AG04450 (cell line): ENCODE data around the gene DUSP5. TPM values are rescaled to one million over a fixed set of nuclear protein-coding genes. Genes with fewer than 3 reads are reported as not detected.

Experiments used
- CTCF ChIA-PET: fragments of 300-600, 350-600 bp; formaldehyde crosslinking; extraction: SDS; loops from one replicate; lab custom pipeline; 2022; ENCODE audit warnings: antibody characterized with exemption, inconsistent platforms; lab: Charles Lee
- POLR2A ChIA-PET: fragments of 350-600 bp; formaldehyde crosslinking; extraction: SDS; loops from one replicate; lab custom pipeline; 2021; ENCODE audit warnings: antibody characterized with exemption, inconsistent platforms; lab: Yijun Ruan, JAX
- DNase-seq: peaks from one replicate; pipeline ENCODE4 v3.0.0-alpha.2; 2011; ENCODE audit warnings: low read depth, low spot score
- H3K27ac ChIP-seq: one replicate; pipeline ENCODE4 v1.5.1; 2012; ENCODE audit warnings: low read depth, low read length, control low read depth
- H3K27me3 ChIP-seq: one replicate; pipeline ENCODE4 v1.6.0; 2012; ENCODE audit warnings: low read length; ENCODE audit not compliant: control insufficient read depth, insufficient read depth
- H3K4me3 ChIP-seq: 2 replicates; pipeline ENCODE4 v1.5.1; 2011; ENCODE audit warnings: mild to moderate bottlenecking, low read depth, low read length, control low read depth
- H3K9me3 ChIP-seq: 2 replicates; pipeline ENCODE4 v1.5.1; 2012; ENCODE audit warnings: low read length; ENCODE audit not compliant: control insufficient read depth, insufficient read depth
- polyA plus RNA-seq: library from polyadenylated mRNA; depleted of rRNA; stranded (reverse); fragments of >200 nt; gene quantifications from 2 replicates; pipeline ENCODE4 v1.2.3, GENCODE V29; 2011
- TF ChIP-seq, protein P1 (sequence below): IDR thresholded peaks from 2 replicates; pipeline ENCODE4 v1.5.1; 2011; ENCODE audit warnings: low read depth, low read length, control low read depth, inconsistent platforms

The DUSP5 gene
- polyA plus RNA-seq, 1 experiment: 35.7 TPM

DNA sequence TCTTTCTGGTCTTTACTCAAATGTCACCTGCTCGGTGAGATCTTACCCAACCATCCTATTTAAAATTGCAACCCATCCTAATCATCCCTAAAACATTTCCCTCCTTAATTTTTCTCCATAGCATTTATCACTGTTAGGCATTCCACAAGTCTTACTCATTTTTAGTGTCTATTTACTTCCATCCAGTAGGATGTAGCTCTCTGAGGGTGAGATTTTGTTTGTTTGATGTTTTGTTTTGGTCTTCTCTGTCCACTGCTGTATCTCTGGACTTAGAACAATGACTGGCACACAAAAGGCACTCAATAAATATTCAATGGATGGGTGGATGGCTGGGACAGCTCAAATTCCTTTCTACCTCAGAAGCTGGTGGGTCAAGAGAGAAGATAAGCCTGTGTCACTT lies 15.8 kb upstream of the DUSP5 start:
- Histone ChIP-seq H3K27ac (no peak overlapping the region), H3K27me3 (no peaks in the 10 kb centered on the region), H3K9me3 (no peaks in the 10 kb centered on the region), H3K4me3 (no peak overlapping the region)
- no peak for DNase-seq
- TF ChIP-seq, protein P1, sequence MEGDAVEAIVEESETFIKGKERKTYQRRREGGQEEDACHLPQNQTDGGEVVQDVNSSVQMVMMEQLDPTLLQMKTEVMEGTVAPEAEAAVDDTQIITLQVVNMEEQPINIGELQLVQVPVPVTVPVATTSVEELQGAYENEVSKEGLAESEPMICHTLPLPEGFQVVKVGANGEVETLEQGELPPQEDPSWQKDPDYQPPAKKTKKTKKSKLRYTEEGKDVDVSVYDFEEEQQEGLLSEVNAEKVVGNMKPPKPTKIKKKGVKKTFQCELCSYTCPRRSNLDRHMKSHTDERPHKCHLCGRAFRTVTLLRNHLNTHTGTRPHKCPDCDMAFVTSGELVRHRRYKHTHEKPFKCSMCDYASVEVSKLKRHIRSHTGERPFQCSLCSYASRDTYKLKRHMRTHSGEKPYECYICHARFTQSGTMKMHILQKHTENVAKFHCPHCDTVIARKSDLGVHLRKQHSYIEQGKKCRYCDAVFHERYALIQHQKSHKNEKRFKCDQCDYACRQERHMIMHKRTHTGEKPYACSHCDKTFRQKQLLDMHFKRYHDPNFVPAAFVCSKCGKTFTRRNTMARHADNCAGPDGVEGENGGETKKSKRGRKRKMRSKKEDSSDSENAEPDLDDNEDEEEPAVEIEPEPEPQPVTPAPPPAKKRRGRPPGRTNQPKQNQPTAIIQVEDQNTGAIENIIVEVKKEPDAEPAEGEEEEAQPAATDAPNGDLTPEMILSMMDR: no peak
- CTCF ChIA-PET: no interaction called here
- POLR2A ChIA-PET: no interaction called here

DNA sequence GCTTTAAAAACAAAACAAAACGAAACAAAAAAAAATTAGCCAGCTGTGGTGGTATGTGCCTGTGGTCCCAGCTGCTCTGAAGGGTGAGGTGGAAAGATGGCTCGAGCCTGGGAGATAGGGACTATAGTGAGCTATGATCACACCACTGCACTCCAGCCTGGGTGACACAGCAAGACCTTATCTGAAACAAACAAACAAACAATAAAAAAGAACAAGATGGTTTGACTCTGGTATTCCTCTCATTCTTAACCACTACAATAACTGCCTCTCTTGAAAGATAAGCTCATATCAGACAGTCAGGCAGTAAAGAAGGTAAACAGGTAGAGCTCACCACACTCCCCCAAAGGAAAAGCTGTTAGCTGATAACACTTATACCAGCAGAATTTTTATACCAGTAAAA lies 14.1 kb upstream of the DUSP5 start:
- DNase-seq: no peak
- POLR2A ChIA-PET: interaction anchor here (0.6 to 0.7 kb wide), 3 partner anchors 17 to 1455 kb away, joined by 3 to 9 read pairs (median 4); no protein-coding TSS in a partner anchor
- no peaks in the 10 kb centered on the region for H3K9me3 ChIP-seq
- H3K27ac ChIP-seq: no peak overlapping the region
- TF ChIP-seq, protein P1: no peak
- no peak overlapping the region for H3K4me3 ChIP-seq
- CTCF ChIA-PET: no interaction called here
- H3K27me3 ChIP-seq: no peaks in the 10 kb centered on the region

DNA sequence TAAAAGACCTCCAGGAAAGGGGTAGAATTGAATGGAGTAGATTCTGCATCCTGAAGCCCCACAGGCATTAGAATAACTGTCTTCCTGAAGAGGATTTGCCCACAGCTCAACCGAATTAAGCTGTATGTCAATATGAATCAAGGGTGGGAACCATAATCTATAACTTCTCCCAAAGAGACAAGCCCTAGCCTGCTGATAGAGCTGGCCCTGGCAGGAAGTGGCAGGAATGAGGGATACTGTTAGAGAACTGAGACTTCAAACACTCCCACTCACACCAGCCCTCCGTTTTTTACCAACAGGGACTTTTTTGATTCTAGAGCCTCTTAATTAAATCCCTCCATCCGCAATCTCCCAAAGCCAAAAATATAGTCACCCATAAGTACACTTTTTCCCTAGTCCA lies 12.2 kb upstream of the DUSP5 start:
- ChIA-PET CTCF (interaction anchor here (1.2 kb wide), 1 partner anchor 131 kb away, joined by 3 read pairs; no protein-coding TSS in a partner anchor), POLR2A (no interaction called here)
- DNase-seq: no peak

DNA sequence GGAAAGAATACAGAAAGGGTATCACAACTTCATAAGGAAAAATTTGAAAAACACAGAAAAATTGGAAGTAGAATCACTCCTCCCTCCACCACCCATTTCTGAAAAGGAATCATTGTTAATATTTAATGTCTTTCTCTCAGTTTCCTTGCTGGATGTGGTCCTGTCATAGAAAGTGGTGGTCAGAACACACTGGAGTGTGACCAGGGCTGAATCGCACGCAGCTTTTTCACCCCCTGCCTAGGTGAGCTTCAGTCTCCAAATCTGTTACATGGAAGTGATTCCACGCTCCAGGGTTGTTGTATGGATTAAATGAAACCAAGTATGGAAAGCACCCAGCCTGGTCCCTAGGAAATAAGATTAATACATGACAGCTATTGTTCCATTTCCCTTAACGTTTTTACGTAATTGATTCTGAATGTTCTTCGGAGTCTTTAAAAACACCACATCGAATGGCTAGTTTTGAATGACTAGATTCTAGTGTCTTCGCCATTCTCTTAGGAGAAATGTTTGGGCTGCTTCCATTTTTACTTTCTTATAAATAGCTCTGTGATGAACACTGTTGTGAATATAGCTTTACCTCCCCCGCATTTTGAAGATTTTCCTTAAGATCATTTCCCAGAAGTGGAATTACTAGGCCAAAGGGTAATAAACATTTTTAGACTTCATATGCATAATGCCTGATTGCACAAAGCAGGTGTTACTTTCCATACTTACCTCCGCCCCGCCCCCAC lies 10.9 kb upstream of the DUSP5 start:
- TF ChIP-seq, protein P1: no peak
- Histone ChIP-seq H3K4me3 (no peak overlapping the region), H3K27me3 (no peaks in the 10 kb centered on the region), H3K9me3 (no peaks in the 10 kb centered on the region; the same call in 1 of the 2 replicates), H3K27ac (no peak overlapping the region)
- DNase-seq: no peak
- POLR2A ChIA-PET: interaction anchor here (0.7 to 1.1 kb wide), 4 partner anchors 9 to 39 kb away, joined by 3 to 6 read pairs (median 4); no protein-coding TSS in a partner anchor
- CTCF ChIA-PET: interaction anchor here (0.6 kb wide), 2 partner anchors 61 to 132 kb away, joined by 3 to 4 read pairs; no protein-coding TSS in a partner anchor

More for the DNA sequence above, 12.2 kb upstream of the DUSP5 start:
- H3K9me3 ChIP-seq: no peaks in the 10 kb centered on the region; the same call in 1 of the 2 replicates
- H3K4me3 ChIP-seq: no peak overlapping the region
- no peak overlapping the region for H3K27ac ChIP-seq
- no peaks in the 10 kb centered on the region for H3K27me3 ChIP-seq
- TF ChIP-seq, protein P1: no peak
